Femur (tissue), 1 donor: ENCODE results near the gene RGS11.

ENCODE experiments used
- DNase-seq: peaks from one replicate; pipeline ENCODE4 v3.0.0-alpha.2; 2017

The RGS11 gene

GRCh38 chr16:296276-296675, 20.5 kb upstream of the RGS11 start:
- DNase-seq = no peak

DNA sequence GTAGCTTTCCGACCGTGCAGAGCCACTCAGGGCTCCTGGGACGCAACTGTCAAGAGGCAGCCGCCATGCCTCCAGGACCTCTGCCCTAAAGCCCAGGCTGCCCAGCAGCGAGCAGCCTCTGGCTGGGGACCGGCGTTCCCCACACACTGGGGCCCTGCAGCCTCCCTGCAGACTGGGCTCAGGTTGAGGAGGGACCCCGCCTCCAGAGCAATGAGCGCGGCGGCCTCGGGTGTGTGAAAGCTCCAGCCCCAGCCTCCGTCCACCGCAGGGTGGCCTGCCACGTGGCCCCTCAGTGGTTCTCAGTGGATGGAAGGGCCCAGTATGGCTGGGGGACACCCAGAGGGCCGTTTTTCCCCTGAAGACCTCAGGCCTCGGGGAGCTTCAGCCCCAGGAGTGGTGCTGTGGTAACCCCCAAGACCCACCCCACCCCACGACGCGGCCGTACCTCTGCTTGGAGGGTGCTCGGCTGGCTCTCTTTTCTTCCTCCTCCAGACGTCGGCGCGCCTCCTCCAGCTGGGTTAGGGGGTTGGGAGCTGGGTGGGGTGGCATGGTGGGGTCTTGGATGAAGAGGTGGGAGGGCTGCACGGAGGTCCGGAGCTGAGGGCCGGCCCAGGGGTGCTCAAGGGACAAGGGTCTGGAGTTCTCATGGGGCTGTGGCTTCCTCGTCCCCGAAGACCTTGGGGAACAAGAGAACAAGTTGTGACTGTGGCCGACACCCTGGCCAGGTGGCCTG, 17.5 kb upstream of the RGS11 start:
- DNase-seq = no peak

GRCh38 chr16:291539-291938, 15.8 kb upstream of the RGS11 start:
- no peak for DNase-seq

DNA sequence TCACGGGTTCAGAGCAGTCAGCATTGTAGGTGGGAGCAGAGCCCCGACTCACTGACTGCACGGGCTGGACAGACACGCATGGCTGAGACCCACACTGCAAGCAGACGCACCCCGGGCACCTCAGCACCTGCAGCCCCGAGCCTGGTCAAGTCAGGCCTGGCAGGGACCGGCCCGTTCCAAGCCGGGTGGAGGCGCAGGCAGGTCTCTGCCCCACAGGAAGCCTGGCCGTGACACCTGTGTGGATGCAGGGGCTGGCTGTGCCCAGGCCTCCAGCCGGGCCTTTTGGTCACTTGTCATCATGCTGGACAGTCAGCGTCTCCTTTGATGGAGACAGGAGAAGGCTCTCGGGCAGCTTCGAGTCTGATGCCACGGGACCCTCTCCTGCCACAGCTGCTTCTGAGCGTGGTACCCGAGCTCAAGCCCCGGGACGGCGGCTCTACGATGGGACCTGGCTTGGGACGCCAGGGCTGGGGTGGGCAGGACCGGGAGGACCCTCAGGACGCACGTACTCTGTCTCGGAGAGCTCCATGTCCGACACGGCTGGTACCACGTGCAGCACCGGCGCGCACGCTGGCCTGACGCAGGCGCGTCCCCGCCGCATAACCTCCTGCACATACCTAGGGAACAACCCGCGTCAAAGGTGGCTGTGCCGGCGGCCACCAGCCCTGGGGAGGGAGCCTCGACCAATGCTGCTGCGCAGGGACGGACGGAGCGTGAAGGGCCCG, 15.1 kb upstream of the RGS11 start:
- DNase-seq = no peak

GRCh38 chr16:290015-290680, 14.4 kb upstream of the RGS11 start:
- DNase-seq = no peak

GRCh38 chr16:289395-289997, 13.8 kb upstream of the RGS11 start:
- DNase-seq = no peak

GRCh38 chr16:287981-288920, 12.5 kb upstream of the RGS11 start:
- no peak for DNase-seq

DNA sequence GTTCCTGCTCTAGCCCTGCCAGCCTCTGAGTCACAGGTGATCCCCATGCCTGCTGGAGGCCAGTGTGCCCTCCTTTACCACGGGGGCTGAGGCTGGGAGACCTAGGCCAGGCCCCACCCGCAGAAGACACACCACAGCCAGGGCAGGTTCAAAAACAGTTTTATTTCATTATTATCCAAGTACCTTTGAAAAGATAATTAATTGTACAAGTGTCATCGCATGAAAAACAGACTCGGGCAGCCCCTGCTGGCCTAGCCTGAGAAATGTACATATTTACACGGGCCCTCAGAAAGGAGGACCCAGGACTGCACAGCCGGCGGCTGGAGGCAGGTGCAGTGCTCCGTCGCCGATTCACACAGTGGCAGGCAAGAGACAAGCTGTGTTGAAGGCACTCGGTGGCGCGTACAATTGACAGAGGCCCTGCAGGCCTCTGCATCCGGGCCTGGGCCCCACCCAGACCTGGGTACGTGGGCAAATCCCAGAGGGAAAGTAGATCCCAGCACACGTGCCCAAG, 11.6 kb upstream of the RGS11 start:
- DNase-seq = no peak

DNA sequence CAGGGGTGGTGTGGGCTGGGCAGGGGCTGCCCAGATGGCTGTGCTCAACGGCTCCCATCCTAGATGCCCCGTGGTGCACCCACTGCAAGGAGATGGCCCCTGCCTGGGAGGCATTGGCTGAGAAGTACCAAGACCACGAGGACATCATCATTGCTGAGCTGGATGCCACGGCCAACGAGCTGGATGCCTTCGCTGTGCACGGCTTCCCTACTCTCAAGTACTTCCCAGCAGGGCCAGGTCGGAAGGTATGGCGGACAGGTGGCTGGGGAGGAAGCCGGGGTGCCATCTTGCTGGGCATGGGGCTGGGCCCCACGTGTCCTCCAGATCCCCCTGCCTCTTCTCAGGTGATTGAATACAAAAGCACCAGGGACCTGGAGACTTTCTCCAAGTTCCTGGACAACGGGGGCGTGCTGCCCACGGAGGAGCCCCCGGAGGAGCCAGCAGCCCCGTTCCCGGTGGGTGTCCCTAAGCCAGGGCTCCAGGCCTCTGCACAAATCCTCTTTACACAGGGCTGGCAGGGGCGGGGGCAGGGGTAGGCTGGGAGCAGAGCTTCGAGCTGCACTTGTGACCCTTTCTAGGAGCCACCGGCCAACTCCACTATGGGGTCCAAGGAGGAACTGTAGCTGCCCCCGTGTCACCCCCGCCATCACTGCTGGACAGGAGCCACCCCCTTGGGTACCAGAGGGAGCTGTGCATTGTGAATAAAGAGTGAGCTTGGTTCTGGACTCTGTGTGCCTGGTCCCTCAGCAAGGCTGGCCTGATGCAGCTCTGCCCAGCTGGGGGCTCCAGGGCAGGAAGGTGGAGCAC, 10.9 kb upstream of the RGS11 start:
- DNase-seq = no peak

DNA sequence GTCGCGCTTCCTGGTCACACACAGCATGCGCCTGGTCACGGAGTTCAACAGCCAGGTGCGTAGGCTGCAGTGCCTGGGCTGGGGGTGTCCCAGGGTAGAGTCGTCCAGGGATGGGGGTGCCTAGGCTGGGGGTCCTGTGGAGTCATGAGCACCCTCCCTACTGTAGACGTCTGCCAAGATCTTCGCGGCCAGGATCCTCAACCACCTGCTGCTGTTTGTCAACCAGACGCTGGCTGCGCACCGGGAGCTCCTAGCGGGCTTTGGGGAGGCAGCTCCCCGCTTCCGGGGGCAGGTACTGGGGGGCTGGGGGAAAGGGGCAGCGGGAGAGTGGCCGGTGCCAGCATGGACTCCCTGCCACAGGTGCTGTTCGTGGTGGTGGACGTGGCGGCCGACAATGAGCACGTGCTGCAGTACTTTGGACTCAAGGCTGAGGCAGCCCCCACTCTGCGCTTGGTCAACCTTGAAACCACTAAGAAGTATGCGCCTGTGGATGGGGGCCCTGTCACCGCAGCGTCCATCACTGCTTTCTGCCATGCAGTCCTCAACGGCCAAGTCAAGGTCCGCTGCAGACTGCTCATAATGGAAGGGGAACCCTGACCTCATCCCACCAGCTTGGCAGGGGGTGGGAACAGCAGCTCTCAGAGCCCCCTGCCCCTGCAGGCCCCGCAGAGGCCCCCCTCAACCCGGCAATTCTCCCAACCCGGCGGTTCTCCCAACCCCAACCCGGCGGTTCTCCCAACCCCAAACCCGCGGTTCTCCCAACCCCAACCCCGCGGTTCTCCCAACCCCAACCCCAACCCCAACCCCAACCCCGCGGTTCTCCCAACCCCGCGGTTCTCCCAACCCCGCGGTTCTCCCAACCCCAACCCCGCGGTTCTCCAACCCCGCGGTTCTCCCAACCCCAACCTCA, 9.7 kb upstream of the RGS11 start:
- DNase-seq = no peak

DNA sequence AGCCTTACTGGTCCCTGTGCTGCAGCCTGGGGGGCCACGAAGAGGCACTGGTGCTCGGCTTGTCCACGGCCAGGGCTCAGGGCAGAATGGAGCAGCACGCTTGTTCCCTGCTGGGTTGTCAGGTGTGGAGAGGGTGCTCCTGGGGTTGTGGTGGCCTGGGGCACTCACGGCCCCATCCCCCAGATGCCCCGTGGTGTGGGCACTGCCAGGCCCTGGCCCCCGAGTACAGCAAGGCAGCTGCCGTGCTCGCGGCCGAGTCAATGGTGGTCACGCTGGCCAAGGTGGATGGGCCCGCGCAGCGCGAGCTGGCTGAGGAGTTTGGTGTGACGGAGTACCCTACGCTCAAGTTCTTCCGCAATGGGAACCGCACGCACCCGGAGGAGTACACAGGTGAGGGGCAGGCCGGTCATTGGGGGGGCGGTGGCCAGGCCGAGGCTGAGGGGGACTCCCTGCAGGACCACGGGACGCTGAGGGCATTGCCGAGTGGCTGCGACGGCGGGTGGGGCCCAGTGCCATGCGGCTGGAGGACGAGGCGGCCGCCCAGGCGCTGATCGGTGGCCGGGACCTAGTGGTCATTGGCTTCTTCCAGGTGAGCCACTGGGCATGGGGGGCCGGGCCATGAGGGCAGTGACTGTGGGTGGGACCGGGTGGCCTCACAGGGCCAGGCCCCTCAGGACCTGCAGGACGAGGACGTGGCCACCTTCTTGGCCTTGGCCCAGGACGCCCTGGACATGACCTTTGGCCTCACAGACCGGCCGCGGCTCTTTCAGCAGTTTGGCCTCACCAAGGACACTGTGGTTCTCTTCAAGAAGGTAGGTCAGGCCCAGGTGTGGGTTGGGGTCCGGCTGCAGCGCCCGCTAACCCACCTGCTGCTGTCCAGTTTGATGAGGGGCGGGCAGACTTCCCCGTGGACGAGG, 8.7 kb upstream of the RGS11 start:
- DNase-seq = no peak

DNA sequence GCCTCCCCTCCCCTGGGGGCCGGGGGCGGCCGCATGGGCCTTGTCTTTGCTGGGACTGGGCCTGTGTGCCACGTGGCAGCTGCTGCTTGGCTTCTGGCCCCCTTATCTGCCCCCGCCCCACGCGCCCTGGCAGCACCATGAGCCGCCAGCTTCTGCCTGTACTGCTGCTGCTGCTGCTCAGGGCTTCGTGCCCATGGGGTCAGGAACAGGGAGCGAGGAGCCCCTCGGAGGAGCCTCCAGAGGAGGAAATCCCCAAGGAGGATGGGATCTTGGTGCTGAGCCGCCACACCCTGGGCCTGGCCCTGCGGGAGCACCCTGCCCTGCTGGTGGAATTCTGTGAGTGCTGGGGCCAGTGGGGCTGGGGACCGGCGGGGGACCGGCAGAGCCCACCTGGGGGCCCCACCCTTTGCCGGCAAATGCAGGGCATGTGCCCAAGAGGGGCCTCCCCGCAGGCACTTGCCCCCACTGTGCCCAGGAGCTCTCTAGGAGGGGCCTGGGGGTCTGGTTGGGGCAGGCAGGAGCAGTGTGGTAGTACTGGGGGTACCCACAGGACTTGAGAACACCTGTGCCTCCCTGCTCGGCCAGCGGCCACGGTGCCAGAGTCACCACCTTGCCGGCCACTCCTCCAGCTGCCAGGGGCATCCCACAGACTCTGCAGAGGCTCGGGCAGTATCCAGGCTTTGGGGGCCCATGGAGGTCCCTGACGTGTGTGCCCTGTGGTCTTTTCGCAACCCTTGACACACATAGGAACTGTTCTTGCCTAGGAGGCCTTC, 7.5 kb upstream of the RGS11 start, which contains the start of gene PDIA2:
PDIA2 (plus strand) TSS at position 132 of the 773 bp plus-strand sequence; CDS start at position 138, 6 bp downstream.
- no peak for DNase-seq

GRCh38 chr16:282491-282890, 6.7 kb upstream of the RGS11 start:
- no peak for DNase-seq

DNA sequence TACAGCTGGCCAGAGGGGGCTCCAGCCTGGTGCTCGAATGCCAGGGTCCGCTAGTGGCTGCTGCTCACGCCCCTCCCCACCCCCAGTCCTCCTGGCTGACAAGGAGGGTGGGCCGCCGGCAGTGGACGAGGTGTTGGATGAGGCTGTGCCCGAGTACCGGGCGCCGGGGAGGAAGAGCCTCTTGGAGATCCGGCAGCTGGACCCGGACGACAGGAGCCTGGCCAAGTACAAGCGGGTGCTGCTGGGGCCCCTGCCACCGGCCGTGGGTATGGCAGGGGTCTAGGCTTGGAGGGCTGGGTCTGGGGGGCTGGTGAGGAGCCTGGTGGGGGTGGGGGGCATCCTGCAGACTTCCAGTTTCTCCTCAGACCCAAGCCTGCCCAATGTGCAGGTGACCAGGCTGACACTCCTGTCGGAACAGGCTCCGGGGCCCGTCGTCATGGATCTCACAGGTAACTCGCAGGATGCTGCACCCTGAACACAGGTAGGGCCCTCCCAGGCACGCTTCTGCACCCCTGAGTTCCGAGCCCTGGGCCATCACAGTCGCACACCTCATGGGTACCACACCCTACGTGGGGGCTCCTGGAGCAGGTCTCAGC, 6.0 kb upstream of the RGS11 start:
- no peak for DNase-seq

DNA sequence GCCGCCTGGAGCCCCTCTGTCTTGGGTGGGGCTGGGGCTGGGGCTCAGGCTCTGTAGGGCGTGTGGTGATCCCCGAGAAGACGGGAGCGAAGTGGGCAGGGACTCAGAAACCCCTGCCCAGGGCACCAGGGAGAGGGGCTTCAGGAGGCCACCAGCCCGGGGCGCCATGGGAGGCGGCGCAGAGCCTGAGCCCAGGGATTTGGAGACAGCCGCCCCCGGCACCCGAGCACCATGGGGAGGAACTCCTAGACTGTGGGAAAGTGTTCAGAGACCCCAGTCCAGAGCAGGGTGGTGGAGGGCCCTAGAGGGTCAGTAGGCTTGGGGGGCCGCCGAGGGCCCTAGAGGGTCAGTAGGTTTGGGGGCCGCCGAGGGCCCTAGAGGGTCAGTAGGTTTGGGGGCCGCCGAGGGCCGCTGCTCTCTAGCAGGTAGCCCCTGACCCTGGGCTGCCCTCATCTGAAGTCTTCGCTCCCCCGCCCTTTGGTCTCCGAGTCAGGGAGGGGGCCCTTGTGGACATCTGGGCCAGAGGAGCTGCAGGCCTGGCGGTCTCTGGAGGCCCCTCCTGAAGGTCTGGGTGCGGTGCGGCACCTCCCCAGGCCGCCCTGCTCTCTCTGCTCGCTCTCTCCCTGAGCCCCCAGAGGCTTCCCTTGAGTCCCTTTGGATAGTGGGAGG, 5.4 kb upstream of the RGS11 start:
- no peak for DNase-seq

GRCh38 chr16:280552-280951, 4.8 kb upstream of the RGS11 start, which contains the start of gene ARHGDIG:
TSS of gene ARHGDIG (plus strand) at chr16:280591. CDS start at chr16:280681, 90 bp downstream.
- DNase-seq = no peak

DNA sequence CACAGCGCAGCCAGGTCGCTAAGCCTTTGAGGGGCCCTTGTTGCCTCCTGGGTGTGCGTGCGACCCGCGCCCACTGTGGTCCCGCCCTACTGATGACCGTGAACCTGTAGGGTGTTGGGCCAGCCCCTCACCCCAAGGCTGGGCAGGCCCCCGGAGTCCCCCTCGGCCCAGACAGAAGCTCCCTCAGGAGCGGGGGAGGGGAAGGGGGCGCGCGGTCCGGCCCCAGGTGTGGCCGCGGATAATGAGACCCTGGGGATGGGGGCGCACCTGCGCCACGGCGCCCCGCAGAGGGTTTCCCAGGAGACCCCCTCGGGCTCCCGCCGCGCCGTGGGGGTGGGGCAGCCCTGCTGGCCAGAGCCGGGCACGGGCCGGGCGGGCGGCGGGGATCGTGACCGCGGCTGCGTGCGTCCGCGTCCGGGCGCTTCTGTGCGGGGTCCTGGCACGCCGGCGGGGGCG, 4.3 kb upstream of the RGS11 start:
- DNase-seq = no peak
